Kidney epithelial cell (primary cell): Measurements from ENCODE around the gene SLC25A48. TPM values are rescaled to one million over a fixed set of nuclear protein-coding genes. Genes with fewer than 3 reads are reported as not detected.

ENCODE experiments used
- DNase-seq: peaks from one replicate; pipeline ENCODE4 v3.0.0-alpha.2; 2010; ENCODE audit warnings: low read depth
- H3K27me3 ChIP-seq: 2 replicates; pipeline ENCODE4 v1.6.0; 2011; ENCODE audit warnings: low read length; ENCODE audit not compliant: control insufficient read depth, insufficient read depth
- H3K36me3 ChIP-seq: 2 replicates; pipeline ENCODE4 v1.5.1; 2011; ENCODE audit warnings: low read length; ENCODE audit not compliant: control insufficient read depth, insufficient read depth
- H3K4me3 ChIP-seq: 2 replicates; pipeline ENCODE4 v1.5.1; 2011; ENCODE audit warnings: low read depth, mild to moderate bottlenecking, control low read depth, low read length
- CTCF ChIP-seq: IDR thresholded peaks from 2 replicates; pipeline ENCODE4 v1.5.1; 2011; ENCODE audit warnings: mild to moderate bottlenecking, moderate library complexity, low read length, control low read depth, inconsistent platforms; ENCODE audit not compliant: insufficient read depth, poor library complexity, severe bottlenecking
- total RNA-seq: library from RNA; depleted of rRNA; stranded (reverse); fragments of >200 nt; gene quantifications from 2 replicates; pipeline ENCODE4 v1.2.3, GENCODE V29; 2015

The SLC25A48 gene
- total RNA-seq, 1 donor from 2014 or later: not detected

- H3K27me3 ChIP-seq: peaks cover 6% of the 10 kb centered on the region
- no peak for TF ChIP-seq CTCF
- no peaks in the 10 kb centered on the region for H3K36me3 ChIP-seq
- no peak overlapping the region for H3K4me3 ChIP-seq
- no peak for DNase-seq
Measured at GRCh38 chr5:135894789-135895188, 60.3 kb downstream of the SLC25A48 start.

- Histone ChIP-seq H3K4me3 (no peak within 1 kb of the TSS), H3K27me3 (peaks cover 6% of the 10 kb centered on the region), H3K36me3 (no peaks in the 10 kb centered on the region)
- DNase-seq: no peak
- no peak for TF ChIP-seq CTCF
Measured at GRCh38 chr5:135895474-135896006, 61.1 kb downstream of the SLC25A48 start, which contains the start of gene IL9. Gene IL9, minus strand, starts transcription at chr5:135895841. Its CDS starts 25 bp downstream, at chr5:135895816.

GRCh38 chr5:135898651-135899050 is 64.2 kb downstream of the SLC25A48 start:
- Histone ChIP-seq H3K27me3 (peaks cover 6% of the 10 kb centered on the region), H3K36me3 (no peaks in the 10 kb centered on the region), H3K4me3 (no peak overlapping the region)
- no peak for DNase-seq
- no peak for TF ChIP-seq CTCF

GRCh38 chr5:135900276-135900675 is 65.8 kb downstream of the SLC25A48 start:
- DNase-seq: no peak
- Histone ChIP-seq H3K27me3 (peaks cover 3% of the 10 kb centered on the region), H3K4me3 (no peak overlapping the region), H3K36me3 (no peaks in the 10 kb centered on the region)
- TF ChIP-seq CTCF: no peak

GRCh38 chr5:135901633-135902032 is 67.2 kb downstream of the SLC25A48 start:
- no peak for DNase-seq
- TF ChIP-seq CTCF: no peak
- Histone ChIP-seq H3K36me3 (no peaks in the 10 kb centered on the region), H3K4me3 (no peak overlapping the region), H3K27me3 (no peaks in the 10 kb centered on the region)

GRCh38 chr5:135905144-135905543 is 70.7 kb downstream of the SLC25A48 start:
- Histone ChIP-seq H3K27me3 (peaks cover 6% of the 10 kb centered on the region), H3K4me3 (no peak overlapping the region), H3K36me3 (no peaks in the 10 kb centered on the region)
- TF ChIP-seq CTCF: no peak
- no peak for DNase-seq
